HUES48 (cell line): ENCODE measurements around the gene GCFC2.
"Not testable (repeated sequence)": the region's sequence is repeated elsewhere in the genome, so short reads cannot be mapped to it uniquely, and the experiment has no call there.

Experiments
- H3K27ac ChIP-seq: one replicate; pipeline ENCODE4 v1.7.0; 2013; ENCODE audit warnings: low read depth, low read length, inconsistent platforms
- H3K27me3 ChIP-seq: 2 replicates; pipeline ENCODE4 v1.6.1; 2013; ENCODE audit warnings: mild to moderate bottlenecking, low read length; ENCODE audit not compliant: control insufficient read depth, insufficient read depth
- H3K36me3 ChIP-seq: 2 replicates; pipeline ENCODE4 v1.6.1; 2013; ENCODE audit warnings: low read length; ENCODE audit not compliant: control insufficient read depth, insufficient read depth
- H3K4me1 ChIP-seq: 2 replicates; pipeline ENCODE4 v1.6.1; 2013; ENCODE audit warnings: mild to moderate bottlenecking, low read length; ENCODE audit not compliant: control insufficient read depth, insufficient read depth
- H3K4me3 ChIP-seq: 2 replicates; pipeline ENCODE4 v1.5.1; 2013; ENCODE audit warnings: mild to moderate bottlenecking, low read depth, low read length
- H3K9ac ChIP-seq: 2 replicates; pipeline ENCODE4 v1.6.1; 2013; ENCODE audit warnings: mild to moderate bottlenecking, low read depth, low read length, moderate library complexity
- H3K9me3 ChIP-seq: 2 replicates; pipeline ENCODE4 v1.6.1; 2013; ENCODE audit warnings: low read length; ENCODE audit not compliant: control insufficient read depth, insufficient read depth

Gene GCFC2

GRCh38 chr2:75716406-75716805, 5.7 kb upstream of the GCFC2 start:
- no peaks in the 10 kb centered on the region for H3K9me3 ChIP-seq

GRCh38 chr2:75711590-75711989, 875 bp upstream of the GCFC2 start:
- H3K36me3 ChIP-seq, H3K27ac ChIP-seq, H3K4me3 ChIP-seq, H3K9ac ChIP-seq, H3K27me3 ChIP-seq, H3K9me3 ChIP-seq: not testable (repeated sequence)
- peaks cover 17% of the 10 kb centered on the region for H3K4me1 ChIP-seq

More at GRCh38 chr2:75716406-75716805, 5.7 kb upstream of the GCFC2 start:
- Histone ChIP-seq H3K36me3 (no peaks in the 10 kb centered on the region), H3K4me1 (no peaks in the 10 kb centered on the region), H3K27ac (no peak overlapping the region), H3K4me3 (no peak overlapping the region), H3K9ac (no peak overlapping the region), H3K27me3 (no peaks in the 10 kb centered on the region)

GRCh38 chr2:75710220-75710576, 517 bp downstream of the GCFC2 start:
- Histone ChIP-seq H3K4me1 (peaks cover 17% of the 10 kb centered on the region), H3K27ac (peak overlapping the region; percentile 97)

GRCh38 chr2:75709297-75709696, 1.4 kb downstream of the GCFC2 start:
- H3K4me3 ChIP-seq = peak overlapping the region; percentile 87
- peak overlapping the region; percentile 16; the same call in 1 of the 2 replicates for H3K9ac ChIP-seq
- peaks cover 22% of the 10 kb centered on the region for H3K36me3 ChIP-seq
- H3K4me1 ChIP-seq = peaks cover 17% of the 10 kb centered on the region
- H3K9me3 ChIP-seq = no peaks in the 10 kb centered on the region
- no peak overlapping the region for H3K27ac ChIP-seq
- no peaks in the 10 kb centered on the region for H3K27me3 ChIP-seq

More at GRCh38 chr2:75710220-75710576, 517 bp downstream of the GCFC2 start:
- Histone ChIP-seq H3K36me3 (peaks cover 14% of the 10 kb centered on the region), H3K9me3 (no peaks in the 10 kb centered on the region), H3K4me3 (peak overlapping the region; percentile 87), H3K27me3 (no peaks in the 10 kb centered on the region), H3K9ac (peak overlapping the region; percentile 95)

GRCh38 chr2:75707901-75708300, 2.8 kb downstream of the GCFC2 start:
- Histone ChIP-seq H3K4me3 (no peak overlapping the region), H3K9ac (no peak overlapping the region), H3K9me3 (no peaks in the 10 kb centered on the region), H3K27me3 (no peaks in the 10 kb centered on the region), H3K27ac (no peak overlapping the region), H3K36me3 (peaks cover 34% of the 10 kb centered on the region), H3K4me1 (peaks cover 17% of the 10 kb centered on the region)

- Histone ChIP-seq H3K9ac (no peak overlapping the region), H3K36me3 (peaks cover 54% of the 10 kb centered on the region), H3K9me3 (no peaks in the 10 kb centered on the region), H3K4me3 (no peak overlapping the region), H3K27ac (no peak overlapping the region), H3K27me3 (no peaks in the 10 kb centered on the region), H3K4me1 (peaks cover 12% of the 10 kb centered on the region)
Observed at GRCh38 chr2:75705921-75706320, 4.8 kb downstream of the GCFC2 start.

- Histone ChIP-seq H3K4me1 (no peaks in the 10 kb centered on the region), H3K27me3 (no peaks in the 10 kb centered on the region), H3K4me3 (no peak overlapping the region), H3K36me3 (peaks cover 73% of the 10 kb centered on the region), H3K9ac (no peak overlapping the region), H3K9me3 (no peaks in the 10 kb centered on the region), H3K27ac (no peak overlapping the region)
Observed at GRCh38 chr2:75703589-75704287, 7.0 kb downstream of the GCFC2 start.

- Histone ChIP-seq H3K4me1 (no peaks in the 10 kb centered on the region), H3K9me3 (no peaks in the 10 kb centered on the region), H3K36me3 (peaks cover 84% of the 10 kb centered on the region), H3K27ac (no peak overlapping the region), H3K4me3 (no peak overlapping the region), H3K9ac (no peak overlapping the region), H3K27me3 (no peaks in the 10 kb centered on the region)
Observed at GRCh38 chr2:75702593-75702992, 8.1 kb downstream of the GCFC2 start.

- Histone ChIP-seq H3K4me1 (no peaks in the 10 kb centered on the region), H3K4me3 (no peak overlapping the region), H3K36me3 (peaks cover 89% of the 10 kb centered on the region), H3K9me3 (no peaks in the 10 kb centered on the region), H3K27ac (no peak overlapping the region), H3K27me3 (no peaks in the 10 kb centered on the region), H3K9ac (no peak overlapping the region)
Observed at GRCh38 chr2:75698918-75699317, 11.8 kb downstream of the GCFC2 start.

- Histone ChIP-seq H3K4me1 (no peaks in the 10 kb centered on the region), H3K27ac (no peak overlapping the region), H3K9ac (no peak overlapping the region), H3K27me3 (no peaks in the 10 kb centered on the region), H3K9me3 (no peaks in the 10 kb centered on the region), H3K4me3 (no peak overlapping the region), H3K36me3 (peaks cover 64% of the 10 kb centered on the region)
Observed at GRCh38 chr2:75688196-75688595, 22.5 kb downstream of the GCFC2 start.

GRCh38 chr2:75683430-75683829, 27.3 kb downstream of the GCFC2 start:
- not testable (repeated sequence) for H3K4me1 ChIP-seq, H3K27me3 ChIP-seq, H3K9ac ChIP-seq, H3K27ac ChIP-seq, H3K9me3 ChIP-seq, H3K4me3 ChIP-seq
- H3K36me3 ChIP-seq = peaks cover 43% of the 10 kb centered on the region
